ENCODE measurements around the gene LBHD2. TPM values are rescaled to one million over a fixed set of nuclear protein-coding genes. Genes with fewer than 3 reads are reported as not detected.

Gene LBHD2
- total and polyA plus RNA-seq, 10 of the 15 experiments (the other 5 are each of a cell fraction or from before 2014, with no cell fraction given): not detected

- TF ChIP-seq ZNF687 (IDR thresholded peaks at IDR 0.05) (peak; percentile 62), IKZF2 (IDR thresholded peaks at IDR 0.05) (peak; percentile 86 to 93), MTA3 (IDR thresholded peaks at IDR 0.05; ENCODE audit: borderline replicate concordance, low read length) (no peak), USF2 (IDR thresholded peaks at IDR 0.05; ENCODE audit: borderline replicate concordance, low read depth, low read length) (no peak), LARP7 (IDR thresholded peaks at IDR 0.05) (no peak), YY1 (IDR thresholded peaks at IDR 0.05; ENCODE audit: low read depth, low read length) (0 out of 2 replicates have a peak, but pooled peaks have one; percentile 22), BRCA1 (IDR thresholded peaks at IDR 0.05; ENCODE audit: low read depth, low read length) (no peak), HDGF (IDR thresholded peaks at IDR 0.05) (peak; percentile 87; the same call in 1 of the 2 replicates), SMAD5 (IDR thresholded peaks at IDR 0.05; ENCODE audit: low read depth) (no peak), EP300 (IDR thresholded peaks at IDR 0.05; ENCODE audit: borderline replicate concordance in 1 of 2, control insufficient read depth in 1 of 2, low read depth in 2 of 2, low read length in 2 of 2) (peak; percentile 10 to 19; a peak in 2 of 4 replicates), ZBTB11 (CRISPR knock-in tag; IDR thresholded peaks at IDR 0.05) (no peak), NKRF (conservative IDR thresholded peaks at IDR 0.05) (no peak), USF1 (IDR thresholded peaks at IDR 0.05; ENCODE audit: borderline replicate concordance, extremely low read length, insufficient read depth, low read depth, low read length) (no peak), E2F4 (IDR thresholded peaks at IDR 0.05; ENCODE audit: low read depth, low read length) (no peak), NFIC (IDR thresholded peaks at IDR 0.05; ENCODE audit: low read depth, low read length) (no peak), ZNF384 (IDR thresholded peaks at IDR 0.05; ENCODE audit: borderline replicate concordance, low read depth, low read length) (no peak), CBX5 (IDR thresholded peaks at IDR 0.05; ENCODE audit: low read depth) (no peak)
These were observed 27.3 kb downstream of the LBHD2 start (continued) for GRCh38 chr14:103111232-103111868.
